GM19455 (cell line): ENCODE data around the gene ADAMTS13.

Source experiments
- ATAC-seq: cut with Tn5 transposase; IDR thresholded peaks from one replicate; pipeline ENCODE4 v1.9.1; 2021; ENCODE audit not compliant: unreplicated experiment

ADAMTS13 gene

GRCh38 chr9:133489253-133490190 is 67.4 kb downstream of the ADAMTS13 start:
- ATAC-seq, result no peak

- ATAC-seq, result no peak
Measured at GRCh38 chr9:133490201-133490681, 68.1 kb downstream of the ADAMTS13 start.

DNA sequence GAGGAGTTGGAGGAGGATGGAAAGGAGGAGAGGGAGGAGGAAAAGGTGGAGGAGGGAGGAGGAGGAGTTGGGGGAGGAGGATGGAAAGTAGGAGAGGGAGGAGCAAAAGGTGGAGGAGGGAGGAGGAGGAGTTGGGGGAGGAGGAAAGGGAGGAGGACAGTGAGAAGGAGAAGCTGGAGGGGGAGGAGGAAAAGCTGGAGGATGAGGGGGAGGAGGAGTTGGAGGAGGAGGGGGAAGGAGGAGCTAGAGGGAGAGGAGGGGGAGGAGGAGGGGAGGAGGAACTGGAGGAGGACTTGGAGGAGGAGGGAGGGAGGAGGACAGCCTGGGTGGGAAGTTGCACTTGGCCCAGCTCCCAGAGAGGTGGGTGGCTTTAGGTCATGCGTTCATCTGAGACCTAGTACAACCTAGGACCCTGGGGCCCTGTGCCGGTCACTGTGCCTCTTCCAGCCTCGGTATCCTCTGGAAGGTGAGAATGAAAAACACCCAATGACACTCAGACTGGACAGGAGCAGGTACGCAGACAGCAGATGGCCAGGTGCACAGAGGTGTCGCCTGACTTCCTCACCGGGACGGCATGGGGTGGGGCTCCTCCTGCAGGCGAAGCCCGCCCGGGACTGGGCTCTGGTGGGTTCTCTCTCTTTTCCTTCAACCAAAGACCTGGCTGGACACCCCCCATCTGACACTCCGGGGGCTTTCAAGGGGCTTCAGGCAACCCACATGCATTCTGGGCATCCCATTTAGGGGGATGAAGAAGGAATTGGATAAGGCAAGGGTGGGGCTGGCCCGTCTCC is 68.9 kb downstream of the ADAMTS13 start:
- no peak for ATAC-seq

DNA sequence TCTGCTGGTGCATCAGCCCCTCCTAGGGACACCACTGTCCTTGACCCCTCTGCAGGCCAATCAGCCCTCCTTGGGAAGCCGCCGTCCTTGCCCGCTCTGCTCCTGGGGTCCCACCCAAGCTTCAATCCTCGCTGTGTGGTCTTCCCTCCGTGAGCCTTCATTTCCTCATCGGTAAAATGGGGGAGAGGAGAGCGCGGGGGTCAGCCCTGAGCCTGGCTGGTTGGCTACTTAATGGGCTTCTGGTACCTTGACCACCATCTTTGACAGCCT is 69.4 kb downstream of the ADAMTS13 start:
- no peak for ATAC-seq

GRCh38 chr9:133492061-133493021 is 70.2 kb downstream of the ADAMTS13 start:
- ATAC-seq, result no peak

GRCh38 chr9:133493428-133493827 is 71.3 kb downstream of the ADAMTS13 start:
- ATAC-seq, result no peak

- no peak for ATAC-seq
Measured at GRCh38 chr9:133493845-133494540, 71.8 kb downstream of the ADAMTS13 start.

GRCh38 chr9:133494636-133495326 is 72.6 kb downstream of the ADAMTS13 start:
- ATAC-seq, result no peak

- no peak for ATAC-seq
Measured at GRCh38 chr9:133495327-133496293, 73.4 kb downstream of the ADAMTS13 start.

DNA sequence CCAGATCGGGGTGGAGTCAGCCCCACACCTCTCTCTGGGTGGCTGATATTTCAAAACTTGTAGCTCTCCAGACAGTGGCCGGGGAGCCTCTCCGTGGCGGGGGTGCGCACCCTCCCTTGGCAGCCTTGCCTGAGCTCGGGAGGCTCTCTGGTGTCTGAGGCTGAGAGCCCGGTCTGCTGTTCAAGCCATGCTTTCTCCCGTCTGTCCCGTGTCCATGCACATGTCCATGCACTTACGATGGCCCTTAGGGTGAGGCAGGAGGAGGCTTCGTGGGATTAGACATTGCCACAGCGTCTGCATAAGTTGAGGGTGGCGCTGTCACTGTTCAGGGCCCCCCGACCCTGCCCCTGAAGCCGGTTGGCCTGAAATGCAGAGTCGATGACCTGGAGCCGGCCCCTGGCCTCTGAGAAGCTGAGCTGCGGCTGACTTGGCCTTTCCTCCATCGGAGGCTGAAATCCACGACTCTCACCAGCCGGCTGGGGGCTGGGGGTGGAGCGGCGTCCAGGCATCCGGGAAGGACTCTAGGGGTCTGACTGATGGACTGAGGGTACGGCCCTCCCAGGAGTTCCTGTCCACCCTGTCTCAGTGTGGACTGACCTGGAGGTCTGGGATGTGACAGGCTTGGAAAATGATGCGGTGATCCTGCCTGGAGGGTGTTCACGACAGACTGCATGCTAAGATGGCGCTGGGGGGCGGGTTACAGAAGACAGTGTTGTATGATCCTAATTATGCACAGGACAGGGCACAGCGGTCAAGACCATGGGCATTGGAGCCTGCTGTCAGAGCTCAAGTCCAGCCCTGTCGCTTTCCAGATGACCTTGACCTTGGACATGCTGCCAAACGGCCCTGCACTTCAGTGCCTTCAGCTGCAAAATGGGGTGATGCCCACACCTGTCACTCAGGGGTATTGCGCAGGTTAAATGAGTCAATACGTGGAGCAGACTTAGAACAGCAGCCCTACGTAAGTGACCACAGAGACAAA is 75.0 kb downstream of the ADAMTS13 start:
- no peak for ATAC-seq

DNA sequence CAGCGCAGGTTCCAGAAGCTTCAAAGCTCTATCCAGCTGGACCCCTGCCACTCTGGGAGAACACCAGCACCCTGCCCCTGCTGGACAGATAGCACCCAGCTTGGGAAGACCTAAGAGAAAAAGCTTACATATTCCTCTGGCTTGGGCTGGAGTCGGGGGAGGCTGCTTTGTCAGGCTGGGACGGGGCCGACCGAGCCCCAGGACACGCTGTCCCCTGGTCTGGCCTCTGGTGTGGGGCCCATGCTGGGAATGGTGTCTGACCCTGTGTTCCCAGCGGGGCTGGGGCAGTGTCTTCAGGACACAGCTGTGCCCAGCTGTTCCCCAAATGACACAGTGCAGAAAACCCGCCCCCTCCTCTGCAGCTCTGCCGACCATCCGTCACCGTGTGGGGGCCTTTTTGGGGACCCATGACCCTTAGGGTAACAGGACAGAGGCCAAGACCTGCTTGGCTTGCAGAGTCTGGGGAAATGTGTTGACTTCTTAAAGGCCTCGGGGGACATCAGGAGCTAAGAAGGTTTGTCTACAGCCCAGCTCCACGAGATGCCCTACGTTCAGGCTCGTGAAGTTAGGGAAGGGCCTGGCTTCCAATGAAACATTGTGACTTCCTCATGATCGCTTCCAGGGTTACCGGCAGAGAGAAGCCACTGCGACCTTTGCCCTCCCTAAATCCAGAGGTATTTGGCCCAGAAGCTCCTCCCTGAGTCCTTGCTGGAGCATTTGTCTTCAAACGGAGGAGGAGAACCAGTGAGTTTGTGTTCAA is 77.1 kb downstream of the ADAMTS13 start:
- no peak for ATAC-seq

GRCh38 chr9:133499892-133500270 is 77.7 kb downstream of the ADAMTS13 start:
- no peak for ATAC-seq

GRCh38 chr9:133502112-133502511 is 79.9 kb downstream of the ADAMTS13 start:
- no peak for ATAC-seq

DNA sequence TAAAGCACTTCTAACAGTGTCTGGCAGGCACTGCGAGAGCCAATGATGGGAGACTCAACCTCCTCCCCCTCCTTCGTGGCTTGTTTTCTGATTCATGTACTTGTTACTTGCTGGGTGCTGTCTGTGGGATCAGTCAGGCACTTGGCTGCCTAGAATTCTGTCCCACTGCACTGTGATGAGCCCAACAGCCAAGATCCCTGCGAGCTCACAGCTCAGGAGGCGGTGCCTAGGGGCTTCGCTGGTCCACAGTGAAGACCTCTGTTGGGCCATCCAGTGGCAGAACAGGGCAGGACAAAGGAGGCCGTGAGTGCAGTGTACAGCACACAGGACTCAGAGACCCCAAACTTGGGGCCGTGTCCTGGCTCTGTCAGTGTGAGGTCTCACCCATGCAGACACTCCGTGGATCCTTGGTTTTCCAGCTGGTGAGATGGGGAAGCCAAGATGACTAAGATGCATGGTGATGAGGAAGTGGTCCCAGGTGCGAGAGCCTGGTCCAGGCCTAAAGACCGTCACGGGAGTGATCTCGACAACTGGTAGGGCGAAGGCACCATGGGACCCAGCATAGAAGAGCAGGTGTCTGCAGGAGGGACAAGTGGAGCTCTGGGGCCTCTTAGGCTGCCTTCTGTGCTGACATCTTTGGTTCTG is 83.1 kb downstream of the ADAMTS13 start:
- no peak for ATAC-seq

DNA sequence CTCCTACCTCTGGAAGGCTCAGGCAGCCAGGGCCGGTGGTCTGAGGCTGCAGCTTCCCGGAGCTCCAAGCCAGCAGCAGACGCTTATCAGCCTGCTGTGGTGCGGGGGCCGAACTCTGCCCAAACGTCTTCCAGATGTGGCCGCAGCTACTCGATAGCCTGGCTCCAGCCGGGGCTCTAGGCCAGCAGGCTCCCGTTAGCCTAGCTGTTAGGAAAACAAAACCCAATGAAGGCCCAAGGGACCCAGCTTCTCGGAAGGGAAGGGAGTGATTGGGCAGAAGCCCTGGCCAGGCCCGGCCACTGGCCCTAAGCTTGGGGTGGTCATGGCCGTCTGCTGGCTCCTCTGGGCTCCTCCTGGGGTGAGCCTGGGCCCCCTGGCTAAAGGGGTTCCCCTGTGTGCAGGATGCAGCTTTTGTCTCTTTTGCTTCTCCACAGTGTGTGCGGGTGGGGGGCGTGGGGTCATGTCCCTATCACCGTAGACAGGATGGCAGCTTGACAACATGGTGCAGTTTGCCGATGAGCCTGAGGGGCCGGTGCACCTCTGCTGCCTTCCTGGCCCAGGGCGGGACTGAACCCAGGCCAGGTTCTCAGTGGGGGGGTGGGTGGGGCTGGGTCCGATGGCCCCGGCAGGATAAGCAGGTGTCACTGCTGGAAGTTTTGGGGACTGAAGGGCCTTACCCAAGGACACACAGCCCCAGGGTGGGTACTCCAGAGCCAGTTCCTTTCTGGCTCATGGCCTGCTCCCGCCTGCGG is 83.9 kb downstream of the ADAMTS13 start:
- no peak for ATAC-seq

GRCh38 chr9:133506653-133507038 is 84.5 kb downstream of the ADAMTS13 start:
- ATAC-seq, result no peak
